B cell (primary cell): ENCODE data around the gene CACNA2D4. TPM values are rescaled to one million over a fixed set of nuclear protein-coding genes. Genes with fewer than 3 reads are reported as not detected.

Source experiments
- ATAC-seq: fragments of 200-7000 bp; cut with Tn5 transposase; one replicate; pipeline ENCODE4 v1.10.0; 2021; ENCODE audit warnings: low read depth, mild to moderate bottlenecking, moderate number of reproducible peaks, moderate library complexity
- CTCF ChIA-PET: fragments of 350-600 bp; sonication (Branson Sonifier 250); formaldehyde crosslinking; loops from one replicate; lab custom pipeline; 2021; ENCODE audit warnings: antibody characterized with exemption, inconsistent platforms; lab: Charles Lee
- POLR2A ChIA-PET: fragments of 350-600 bp; sonication (Branson Sonifier 250); formaldehyde crosslinking; loops from one replicate; lab custom pipeline; 2021; ENCODE audit warnings: antibody characterized with exemption; lab: Charles Lee
- DNase-seq: peaks from one replicate; pipeline ENCODE4 v3.0.0; 2013
- H2AFZ ChIP-seq: 2 replicates; pipeline ENCODE4 v1.6.1; 2012; ENCODE audit warnings: mild to moderate bottlenecking, low read depth, low read length; ENCODE audit not compliant: insufficient read depth, poor library complexity, severe bottlenecking
- H3K27ac ChIP-seq, 2 donors: 1 replicate in 1 of 2; 2 replicates in 1 of 2; pipeline ENCODE4 v1.5.1; 2012 to 2013; ENCODE audit warnings: low read length in 2 of 2, mild to moderate bottlenecking in 2 of 2, moderate library complexity in 1 of 2
- H3K27me3 ChIP-seq, 4 experiments: fragments of 200-600 bp in 1 of 4; sonication (generic) in 1 of 4; replicated peaks in 1 of 4; 1 replicate in 2 of 4; 2 replicates in 2 of 4; pipeline versions ENCODE4 v1.6.1 to v1.7.0; 2013 to 2016; ENCODE audit warnings: low read length in 3 of 4, mild to moderate bottlenecking in 2 of 4, mixed read lengths in 1 of 4, moderate library complexity in 1 of 4; ENCODE audit not compliant: insufficient read depth in 4 of 4, control insufficient read depth in 3 of 4; ENCODE audit errors: control extremely low read depth in 1 of 4
- H3K36me3 ChIP-seq, 2 experiments: replicated peaks in 1 of 2; 1 replicate in 1 of 2; 2 replicates in 1 of 2; pipeline versions ENCODE4 v1.6.1 to v1.7.1; 2013; ENCODE audit warnings: low read length in 1 of 2; ENCODE audit not compliant: insufficient read depth in 2 of 2, control insufficient read depth in 1 of 2; ENCODE audit errors: control extremely low read depth in 1 of 2, extremely low read depth in 1 of 2
- H3K4me1 ChIP-seq, 2 donors: fragments of 200-600 bp in 1 of 2; sonication (generic) in 1 of 2; 1 replicate in 1 of 2; 2 replicates in 1 of 2; pipeline versions ENCODE4 v1.5.1 to v1.6.1; 2013 to 2017; ENCODE audit warnings: low read length in 2 of 2; ENCODE audit not compliant: control insufficient read depth in 2 of 2, insufficient read depth in 2 of 2
- H3K4me2 ChIP-seq: replicated peaks from 2 replicates; pipeline ENCODE3; 2012; ENCODE audit warnings: mild to moderate bottlenecking, low read depth, low read length; ENCODE audit not compliant: poor library complexity, severe bottlenecking
- H3K4me3 ChIP-seq, 5 experiments: fragments of 200-600 bp in 1 of 5; sonication (generic) in 1 of 5; 1 replicate in 3 of 5; 2 replicates in 2 of 5; pipeline versions ENCODE4 v1.5.1 to v1.7.0; 2011 to 2016; ENCODE audit warnings: low read length in 4 of 5, mild to moderate bottlenecking in 4 of 5, low read depth in 2 of 5, control low read depth in 1 of 5, moderate library complexity in 1 of 5; ENCODE audit not compliant: insufficient read depth in 1 of 5; ENCODE audit errors: control extremely low read depth in 1 of 5, extremely low read depth in 1 of 5
- H3K79me2 ChIP-seq: fragments of 200-600 bp; sonication (generic); one replicate; pipeline ENCODE4 v1.6.0; 2016; ENCODE audit warnings: low read length; ENCODE audit not compliant: control insufficient read depth, insufficient read depth
- H3K9ac ChIP-seq: fragments of 200-600 bp; sonication (generic); 2 replicates; pipeline ENCODE4 v1.6.1; 2017; ENCODE audit warnings: mild to moderate bottlenecking, low read length, moderate library complexity
- H3K9me3 ChIP-seq, 3 donors: one replicate each; pipeline versions ENCODE4 v1.6.1 to v1.7.1; 2013; ENCODE audit warnings: low read length in 2 of 3; ENCODE audit not compliant: control insufficient read depth in 2 of 3, insufficient read depth in 1 of 3; ENCODE audit errors: control extremely low read depth in 1 of 3
- H4K20me1 ChIP-seq: 2 replicates; pipeline ENCODE4 v1.6.0; 2012; ENCODE audit warnings: mild to moderate bottlenecking, low read length; ENCODE audit not compliant: insufficient read depth, control insufficient read depth, poor library complexity, severe bottlenecking
- H3K27ac Mint-ChIP-seq: one replicate; pipeline ENCODE4 v1.8.0; 2021; ENCODE audit warnings: mixed read lengths
- H3K27me3 Mint-ChIP-seq: one replicate; pipeline ENCODE4 v1.8.0; 2021; ENCODE audit warnings: mixed read lengths
- H3K4me1 Mint-ChIP-seq: one replicate; pipeline ENCODE4 v1.8.0; 2021; ENCODE audit warnings: mixed read lengths
- H3K4me3 Mint-ChIP-seq: one replicate; pipeline ENCODE4 v1.8.0; 2021; ENCODE audit warnings: mixed read lengths
- H3K9me3 Mint-ChIP-seq: one replicate; pipeline ENCODE4 v1.8.0; 2022; ENCODE audit warnings: mixed read lengths; ENCODE audit not compliant: insufficient read depth
- CTCF ChIP-seq: fragments of 200-600 bp; IDR thresholded peaks from one replicate; pipeline ENCODE4 v1.8.0; 2022; ENCODE audit warnings: antibody characterized with exemption, mild to moderate bottlenecking
- EZH2 ChIP-seq: IDR thresholded peaks from 2 replicates; pipeline ENCODE4 v1.6.1; 2012; ENCODE audit warnings: borderline replicate concordance, low read depth, mild to moderate bottlenecking, moderate library complexity, low read length; ENCODE audit not compliant: insufficient read depth, poor library complexity, severe bottlenecking
- WGBS: methylation state at CpG from one replicate; pipeline ENCODE4 v1.1.5; 2013; ENCODE audit warnings: missing lambda C conversion rate; ENCODE audit not compliant: insufficient coverage; 5-methylcytosine and 5-hydroxymethylcytosine counted together
- intact Hi-C: fragments of 100-400 bp; cut with micrococcal nuclease; formaldehyde crosslinking; loops from one replicate; pipeline ENCODE4 v1.10.0; 2022
- polyA plus RNA-seq: library from polyadenylated mRNA; depleted of rRNA; stranded (reverse); fragments of >200 nt; gene quantifications from 2 replicates; pipeline ENCODE4 v1.2.3, GENCODE V29; 2012
- total RNA-seq, 2 donors: library from RNA; stranded (reverse); fragments of 120-200 nt in 1 of 2; gene quantifications; 1 replicate in 1 of 2; 2 replicates in 1 of 2; pipeline versions ENCODE4 v1.2.3 to v1.2.4, GENCODE V29; 2013 to 2022

Gene CACNA2D4
- total and polyA plus RNA-seq, 2 donors (not counting 1 experiment from before 2014, with no cell fraction given), result 6.0 to 7.4 TPM

- intact Hi-C loops, result no loop called here
- H3K79me2 ChIP-seq, result no peaks in the 10 kb centered on the region
- H3K36me3 ChIP-seq, result no peaks in the 10 kb centered on the region
- H3K27ac ChIP-seq, result no peak overlapping the region
- no peak overlapping the region for H2AFZ ChIP-seq
- TF ChIP-seq CTCF (no peak), EZH2 (no peak)
- Mint-ChIP-seq H3K9me3 (no peaks in the 10 kb centered on the region), H3K27ac (no peak overlapping the region), H3K4me3 (no peak overlapping the region), H3K27me3 (peaks cover 36% of the 10 kb centered on the region), H3K4me1 (peaks cover 3% of the 10 kb centered on the region)
- WGBS, result 71% methylated on average over 23 of the region's 25 CpGs
- DNase-seq (no peak), ATAC-seq (no peak)
- H3K9ac ChIP-seq, result no peak overlapping the region
- H3K4me2 ChIP-seq, result peak overlapping the region; percentile 6
- H3K27me3 ChIP-seq, result peaks cover 0 to 27% (median 3%) of the 10 kb centered on the region in 4 experiments
- no peak overlapping the region for H3K4me3 ChIP-seq
- POLR2A ChIA-PET, result no interaction called here
- H3K4me1 ChIP-seq, result no peaks in the 10 kb centered on the region
- H4K20me1 ChIP-seq, result no peaks in the 10 kb centered on the region
- CTCF ChIA-PET, result no interaction called here
- peaks cover 0 to 8% (median 0%) of the 10 kb centered on the region in 3 donors for H3K9me3 ChIP-seq
These were observed 91.4 kb downstream of the CACNA2D4 start for GRCh38 chr12:1826867-1827705.

DNA sequence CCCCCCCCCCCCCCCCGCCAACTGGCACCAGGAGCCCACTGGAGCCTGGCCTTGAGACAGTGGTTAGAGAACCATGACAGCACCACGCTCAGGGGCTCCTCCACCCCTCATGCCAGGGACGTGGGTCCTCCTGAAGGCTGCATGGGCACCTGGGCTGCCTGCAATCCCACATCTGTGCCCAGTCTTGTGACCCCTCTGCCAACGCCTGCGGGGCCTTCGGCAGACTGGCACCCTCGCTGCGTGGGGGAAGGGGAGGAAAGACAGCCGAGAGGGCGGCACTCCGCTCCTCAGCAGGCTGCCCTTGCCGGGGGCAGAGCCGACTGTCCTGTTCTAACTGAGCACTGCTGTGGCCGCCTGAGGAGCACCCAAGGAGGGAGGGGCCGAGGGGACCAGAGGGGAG is 92.1 kb downstream of the CACNA2D4 start:
- peaks cover 0 to 8% (median 0%) of the 10 kb centered on the region in 3 donors for H3K9me3 ChIP-seq
- CTCF ChIA-PET, result no interaction called here
- Mint-ChIP-seq H3K27ac (no peak overlapping the region), H3K9me3 (no peaks in the 10 kb centered on the region), H3K4me3 (no peak overlapping the region), H3K4me1 (peaks cover 3% of the 10 kb centered on the region), H3K27me3 (peaks cover 31% of the 10 kb centered on the region)
- H3K79me2 ChIP-seq, result no peaks in the 10 kb centered on the region
- H3K9ac ChIP-seq, result no peak overlapping the region
- WGBS, result 81% methylated on average over 14 of the region's 15 CpGs
- no peak overlapping the region for H2AFZ ChIP-seq
- H3K27me3 ChIP-seq, result peaks cover 0 to 33% (median 6%) of the 10 kb centered on the region in 4 experiments
- no peaks in the 10 kb centered on the region for H4K20me1 ChIP-seq
- no peak for TF ChIP-seq CTCF
- TF ChIP-seq EZH2, result no peak
- H3K4me3 ChIP-seq, result no peak overlapping the region
- DNase-seq, result no peak
- POLR2A ChIA-PET, result no interaction called here
- no peaks in the 10 kb centered on the region for H3K4me1 ChIP-seq
- H3K36me3 ChIP-seq, result no peaks in the 10 kb centered on the region
- H3K27ac ChIP-seq, result no peak overlapping the region
- no peak overlapping the region for H3K4me2 ChIP-seq
- intact Hi-C loops, result no loop called here
- no peak for ATAC-seq
